Kidney epithelial cell (primary cell): ENCODE measurements around the gene GPA33. TPM values are rescaled to one million over a fixed set of nuclear protein-coding genes. Genes with fewer than 3 reads are reported as not detected.
A peak's percentile ranks its signal among the peaks of the same experiment; 100 is the strongest.

ENCODE experiments used
- DNase-seq: peaks from one replicate; pipeline ENCODE4 v3.0.0-alpha.2; 2010; ENCODE audit warnings: low read depth
- H3K27me3 ChIP-seq: 2 replicates; pipeline ENCODE4 v1.6.0; 2011; ENCODE audit warnings: low read length; ENCODE audit not compliant: control insufficient read depth, insufficient read depth
- H3K36me3 ChIP-seq: 2 replicates; pipeline ENCODE4 v1.5.1; 2011; ENCODE audit warnings: low read length; ENCODE audit not compliant: control insufficient read depth, insufficient read depth
- H3K4me3 ChIP-seq: 2 replicates; pipeline ENCODE4 v1.5.1; 2011; ENCODE audit warnings: low read depth, mild to moderate bottlenecking, control low read depth, low read length
- CTCF ChIP-seq: IDR thresholded peaks from 2 replicates; pipeline ENCODE4 v1.5.1; 2011; ENCODE audit warnings: mild to moderate bottlenecking, moderate library complexity, low read length, control low read depth, inconsistent platforms; ENCODE audit not compliant: insufficient read depth, poor library complexity, severe bottlenecking
- total RNA-seq: library from RNA; depleted of rRNA; stranded (reverse); fragments of >200 nt; gene quantifications from 2 replicates; pipeline ENCODE4 v1.2.3, GENCODE V29; 2015

The GPA33 gene
- total RNA-seq, 1 donor from 2014 or later: not detected

- DNase-seq: no peak
- TF ChIP-seq CTCF: no peak
- no peak overlapping the region for H3K4me3 ChIP-seq
- H3K36me3 ChIP-seq: no peaks in the 10 kb centered on the region
- H3K27me3 ChIP-seq: no peaks in the 10 kb centered on the region
Measured at GRCh38 chr1:167083066-167083665, 7.0 kb downstream of the GPA33 start.

- no peak for TF ChIP-seq CTCF
- no peak for DNase-seq
Measured at GRCh38 chr1:167082511-167083027, 7.6 kb downstream of the GPA33 start.

GRCh38 chr1:167081594-167082156 is 8.5 kb downstream of the GPA33 start:
- Histone ChIP-seq H3K27me3 (no peaks in the 10 kb centered on the region), H3K36me3 (no peaks in the 10 kb centered on the region), H3K4me3 (no peak overlapping the region)
- no peak for DNase-seq
- no peak for TF ChIP-seq CTCF

More at GRCh38 chr1:167082511-167083027, 7.6 kb downstream of the GPA33 start:
- Histone ChIP-seq H3K36me3 (no peaks in the 10 kb centered on the region), H3K27me3 (no peaks in the 10 kb centered on the region), H3K4me3 (no peak overlapping the region)

- no peaks in the 10 kb centered on the region for H3K36me3 ChIP-seq
- H3K27me3 ChIP-seq: no peaks in the 10 kb centered on the region
- TF ChIP-seq CTCF: no peak
- no peak for DNase-seq
- H3K4me3 ChIP-seq: no peak overlapping the region
Measured at GRCh38 chr1:167077868-167078210, 12.3 kb downstream of the GPA33 start.

GRCh38 chr1:167077128-167077867 is 12.9 kb downstream of the GPA33 start:
- peak; percentile 68 for DNase-seq
- H3K4me3 ChIP-seq: no peak overlapping the region
- TF ChIP-seq CTCF: no peak
- no peaks in the 10 kb centered on the region for H3K36me3 ChIP-seq
- H3K27me3 ChIP-seq: no peaks in the 10 kb centered on the region
